H1 (cell line): Measurements from ENCODE around the gene FCAMR. TPM values are rescaled to one million over a fixed set of nuclear protein-coding genes. Genes with fewer than 3 reads are reported as not detected.

Source experiments
- CTCF ChIA-PET: fragments of 300-600 bp; sonication (Branson Sonifier 250); formaldehyde crosslinking; loops from one replicate; lab custom pipeline; 2021; ENCODE audit not compliant: partially characterized antibody; lab: Charles Lee
- POLR2A ChIA-PET: fragments of 300-600 bp; sonication (Branson Sonifier 250); formaldehyde crosslinking; loops from one replicate; lab custom pipeline; 2021; ENCODE audit warnings: inconsistent platforms; ENCODE audit not compliant: partially characterized antibody; lab: Charles Lee
- DNase-seq, 2 experiments: peaks; one replicate each; pipeline versions ENCODE4 v3.0.0 to v3.0.0-alpha.2; 2010 to 2022; ENCODE audit warnings: low spot score in 2 of 2, low read depth in 1 of 2, mixed read lengths in 1 of 2
- FAIRE-seq: peaks from 2 replicates; lab custom pipeline; 2011; peaks lifted over from hg19 to GRCh38; lab: Jason Lieb, UNC
- H2AFZ ChIP-seq: 2 replicates; pipeline ENCODE4 v1.8.1; 2012; ENCODE audit warnings: low read length, inconsistent platforms
- H2AK5ac ChIP-seq: 2 replicates; pipeline ENCODE4 v1.6.1; 2013; ENCODE audit warnings: low read depth, low read length
- H2BK120ac ChIP-seq: replicated peaks from 2 replicates; pipeline ENCODE3; 2013; ENCODE audit warnings: low read depth, low read length, inconsistent platforms
- H2BK12ac ChIP-seq: 2 replicates; pipeline ENCODE4 v1.6.1; 2013; ENCODE audit warnings: low read depth, low read length
- H2BK15ac ChIP-seq: 2 replicates; pipeline ENCODE4 v1.6.1; 2013; ENCODE audit warnings: low read length
- H2BK20ac ChIP-seq: 2 replicates; pipeline ENCODE4 v1.6.1; 2013; ENCODE audit warnings: low read length
- H2BK5ac ChIP-seq: 2 replicates; pipeline ENCODE4 v1.6.1; 2013; ENCODE audit warnings: low read depth, low read length
- H3K14ac ChIP-seq: 2 replicates; pipeline ENCODE4 v1.6.1; 2013; ENCODE audit warnings: inconsistent platforms; ENCODE audit not compliant: insufficient read length
- H3K18ac ChIP-seq: 2 replicates; pipeline ENCODE4 v1.6.1; 2013; ENCODE audit warnings: low read length; ENCODE audit errors: extremely low read depth
- H3K23ac ChIP-seq: 2 replicates; pipeline ENCODE4 v1.6.1; 2013; ENCODE audit warnings: inconsistent platforms; ENCODE audit not compliant: insufficient read length
- H3K23me2 ChIP-seq: 2 replicates; pipeline ENCODE4 v1.6.1; 2013; ENCODE audit warnings: low read depth, low read length
- H3K27ac ChIP-seq: 2 replicates; pipeline ENCODE4 v1.6.1; 2011; ENCODE audit warnings: low read depth, low read length, inconsistent platforms
- H3K27me3 ChIP-seq, 4 experiments: replicated peaks in 1 of 4; 1 replicate in 1 of 4; 2 replicates in 3 of 4; pipeline versions ENCODE4 v1.6.1 to v1.8.1; 2011 to 2013; ENCODE audit warnings: low read length in 3 of 4, mild to moderate bottlenecking in 3 of 4, inconsistent platforms in 2 of 4, mixed read lengths in 2 of 4, moderate library complexity in 1 of 4; ENCODE audit not compliant: control insufficient read depth in 3 of 4, insufficient read depth in 3 of 4; ENCODE audit errors: extremely low read depth in 1 of 4
- H3K36me3 ChIP-seq, 4 experiments: 2 replicates each; pipeline versions ENCODE4 v1.6.1 to v1.8.1; 2011 to 2013; ENCODE audit warnings: mild to moderate bottlenecking in 4 of 4, low read length in 3 of 4, moderate library complexity in 2 of 4, control low read depth in 1 of 4, inconsistent platforms in 1 of 4; ENCODE audit not compliant: insufficient read depth in 4 of 4, control insufficient read depth in 2 of 4
- H3K4ac ChIP-seq: replicated peaks from 2 replicates; pipeline ENCODE3; 2013; ENCODE audit warnings: low read length, low read depth, mixed read lengths, inconsistent platforms; ENCODE audit not compliant: insufficient read length
- H3K4me1 ChIP-seq, 4 experiments: replicated peaks in 1 of 4; 1 replicate in 1 of 4; 2 replicates in 3 of 4; pipeline versions ENCODE4 v1.6.1 to v1.8.1; 2011 to 2013; ENCODE audit warnings: low read length in 3 of 4, inconsistent platforms in 2 of 4, mixed read lengths in 1 of 4; ENCODE audit not compliant: insufficient read depth in 4 of 4, control insufficient read depth in 3 of 4
- H3K4me2 ChIP-seq, 2 experiments: 2 replicates each; pipeline versions ENCODE4 v1.6.1 to v1.8.1; 2011 to 2013; ENCODE audit warnings: low read depth in 2 of 2, low read length in 2 of 2, control low read depth in 1 of 2, inconsistent platforms in 1 of 2, mild to moderate bottlenecking in 1 of 2; ENCODE audit not compliant: insufficient read depth in 1 of 2
- H3K4me3 ChIP-seq, 4 experiments: fragments of 200-600, 300-600 bp in 1 of 4; sonication (generic), shearing (Covaris generic), sonication (Bioruptor Twin) in 1 of 4; 2 replicates each; pipeline versions ENCODE4 v1.5.1 to v1.8.1; 2011 to 2016; ENCODE audit warnings: low read length in 4 of 4, low read depth in 3 of 4, control low read depth in 2 of 4, inconsistent platforms in 2 of 4, mild to moderate bottlenecking in 2 of 4, mixed read lengths in 1 of 4, moderate library complexity in 1 of 4; ENCODE audit not compliant: insufficient read depth in 2 of 4; ENCODE audit errors: extremely low read depth in 1 of 4
- H3K56ac ChIP-seq: replicated peaks from 2 replicates; pipeline ENCODE3; 2013; ENCODE audit warnings: low read depth, mild to moderate bottlenecking, mixed read lengths, low read length, inconsistent platforms; ENCODE audit not compliant: insufficient read length
- H3K79me1 ChIP-seq: 2 replicates; pipeline ENCODE4 v1.6.1; 2013; ENCODE audit warnings: low read depth, low read length, control low read depth
- H3K79me2 ChIP-seq, 2 experiments: 2 replicates each; pipeline versions ENCODE4 v1.6.1 to v1.8.1; 2012 to 2013; ENCODE audit warnings: low read length in 2 of 2, mild to moderate bottlenecking in 2 of 2, inconsistent platforms in 1 of 2; ENCODE audit not compliant: insufficient read depth in 2 of 2, control insufficient read depth in 1 of 2
- H3K9ac ChIP-seq, 4 experiments: replicated peaks in 1 of 4; 1 replicate in 1 of 4; 2 replicates in 3 of 4; pipeline versions ENCODE4 v1.6.1 to v1.8.1; 2011 to 2013; ENCODE audit warnings: low read depth in 3 of 4, low read length in 3 of 4, control low read depth in 2 of 4, mild to moderate bottlenecking in 2 of 4, moderate library complexity in 2 of 4, inconsistent platforms in 1 of 4; ENCODE audit errors: extremely low read depth in 1 of 4
- H3K9me3 ChIP-seq, 2 experiments: 2 replicates each; pipeline versions ENCODE4 v1.6.1 to v1.8.1; 2012 to 2013; ENCODE audit warnings: mild to moderate bottlenecking in 2 of 2, moderate library complexity in 2 of 2, control low read depth in 1 of 2, inconsistent platforms in 1 of 2, low read depth in 1 of 2, low read length in 1 of 2, mixed read lengths in 1 of 2; ENCODE audit not compliant: insufficient read depth in 2 of 2
- H4K20me1 ChIP-seq, 2 experiments: replicated peaks in 1 of 2; 2 replicates each; pipeline versions ENCODE3 to v1.8.1; 2011 to 2013; ENCODE audit warnings: inconsistent platforms in 2 of 2, low read length in 2 of 2, mild to moderate bottlenecking in 1 of 2; ENCODE audit not compliant: insufficient read depth in 2 of 2, control insufficient read depth in 1 of 2
- H4K5ac ChIP-seq: 2 replicates; pipeline ENCODE4 v1.6.1; 2013; ENCODE audit warnings: low read length, low read depth, mixed read lengths, inconsistent platforms; ENCODE audit not compliant: insufficient read length
- H4K8ac ChIP-seq: 2 replicates; pipeline ENCODE4 v1.8.0; 2013; ENCODE audit warnings: mild to moderate bottlenecking, moderate library complexity, low read length, inconsistent platforms; ENCODE audit not compliant: insufficient read depth; ENCODE audit errors: extremely low read depth
- H4K91ac ChIP-seq: replicated peaks from 2 replicates; pipeline ENCODE3; 2013; ENCODE audit warnings: low read length, mixed read lengths, inconsistent platforms; ENCODE audit not compliant: insufficient read length
- ASH2L ChIP-seq: fragments of 200-600, 300-600 bp; sonication (generic); IDR thresholded peaks from one replicate; pipeline ENCODE4 v1.7.1; 2017; ENCODE audit warnings: low read length
- CREB1 ChIP-seq: IDR thresholded peaks from 2 replicates; pipeline ENCODE4 v1.6.1; 2012; ENCODE audit warnings: inconsistent platforms
- E2F6 ChIP-seq: IDR thresholded peaks from 2 replicates; pipeline ENCODE4 v1.6.1; 2012; ENCODE audit warnings: inconsistent platforms
- KDM1A ChIP-seq: fragments of 200-600, 300-600 bp; sonication (generic); IDR thresholded peaks from 2 replicates; pipeline ENCODE4 v1.7.1; 2016; ENCODE audit warnings: mild to moderate bottlenecking, low read length, borderline replicate concordance
- KDM4A ChIP-seq: IDR thresholded peaks from one replicate; pipeline ENCODE4 v1.7.1; 2012; ENCODE audit warnings: low read depth, mild to moderate bottlenecking, moderate library complexity, low read length, inconsistent platforms; ENCODE audit not compliant: severe bottlenecking
- POU5F1 ChIP-seq: IDR thresholded peaks from 2 replicates; pipeline ENCODE4 v1.6.1; 2011; ENCODE audit warnings: low read depth, mild to moderate bottlenecking, low read length, moderate library complexity
- RBBP5 ChIP-seq: IDR thresholded peaks from 2 replicates; pipeline ENCODE4 v1.7.1; 2012; ENCODE audit warnings: low read depth, mild to moderate bottlenecking, inconsistent platforms, low read length, moderate library complexity, borderline replicate concordance
- SP4 ChIP-seq: IDR thresholded peaks from 2 replicates; pipeline ENCODE4 v1.6.1; 2012; ENCODE audit warnings: low read length, inconsistent platforms
- SUZ12 ChIP-seq: fragments of 200-600 bp; sonication (generic); IDR thresholded peaks from 2 replicates; pipeline ENCODE4 v1.6.1; 2012; ENCODE audit warnings: mild to moderate bottlenecking, inconsistent platforms, low read length, moderate library complexity, mixed read lengths
- TAF1 ChIP-seq: IDR thresholded peaks from 2 replicates; pipeline ENCODE4 v1.6.1; 2011; ENCODE audit warnings: mild to moderate bottlenecking, low read depth, low read length
- WGBS, 2 experiments: shearing (Covaris generic) in 1 of 2; methylation state at CpG; one replicate each; pipeline versions ENCODE4 v1.1.6 to v1.1.7; 2013 to 2015; ENCODE audit warnings: low lambda C conversion rate in 2 of 2, mixed read lengths in 2 of 2, inconsistent platforms in 1 of 2, low coverage in 1 of 2, missing lambda C conversion rate in 1 of 2; ENCODE audit not compliant: insufficient replicate concordance in 2 of 2, insufficient coverage in 1 of 2, insufficient read length in 1 of 2; ENCODE audit errors: extremely low coverage in 1 of 2, missing lambda C conversion rate in 1 of 2; 5-methylcytosine and 5-hydroxymethylcytosine counted together
- polyA plus RNA-seq, 7 experiments: library from polyadenylated mRNA; depleted of rRNA in 3 of 7; stranded (reverse) in 5 of 7; unstranded in 2 of 7; fragments of >200 nt in 5 of 7; fragments of 200-250 nt in 2 of 7; gene quantifications; 1 replicate in 5 of 7; 2 replicates in 1 of 7; 4 replicates in 1 of 7; pipeline versions ENCODE4 v1.2.1 to v1.2.3, GENCODE V29; 2011 to 2013; ENCODE audit warnings: missing spikeins in 2 of 7, mixed read lengths in 2 of 7
- total RNA-seq: library from RNA; stranded (reverse); fragmentation: NEBNext Ultra II Directional; extraction: Animal tissue kit (Norgen Biotek cat#: 25700); gene quantifications from 2 replicates; pipeline ENCODE4 v1.2.1, GENCODE V29; 2021

The FCAMR gene
- total and polyA plus RNA-seq, 2 of the 8 experiments (the other 6 are each of a cell fraction or from before 2014, with no cell fraction given): not detected

GRCh38 chr1:206909161-206909882 lies 60.9 kb downstream of the FCAMR start:
- Histone ChIP-seq H4K20me1 (no peaks in the 10 kb centered on the region), H3K79me1 (no peaks in the 10 kb centered on the region), H3K23ac (no peak overlapping the region), H4K8ac (no peak overlapping the region), H2BK15ac (peak overlapping the region; percentile 18; the same call in 1 of the 2 replicates), H3K14ac (no peak overlapping the region), H3K9me3 (no peaks in the 10 kb centered on the region), H3K4me1 (peaks cover 0 to 7% (median 3%) of the 10 kb centered on the region in 4 experiments; a peak in 4 of 7 replicates), H2BK5ac (no peak overlapping the region), H3K36me3 (no peaks in the 10 kb centered on the region), H3K4me2 (peak overlapping the region; percentile 87 to 91), H3K27me3 (peaks cover 9 to 34% (median 29%) of the 10 kb centered on the region in 4 experiments), H3K56ac (no peak overlapping the region), H3K4ac (no peak overlapping the region)
- CTCF ChIA-PET: interaction anchor here (0.9 to 6.5 kb wide), 42 partner anchors 9 to 251 kb away, joined by 3 to 63 read pairs (median 6); partner anchors contain the start of genes FCMR, IL19, IL20 and IL24
- peak in 1 of 2 experiments; percentile 84 for DNase-seq
- no peak for FAIRE-seq
- POLR2A ChIA-PET: interaction anchor here (0.6 to 1.7 kb wide), 4 partner anchors 10 to 507 kb away, joined by 3 to 4 read pairs (median 3); partner anchors contain the start of gene DYRK3
- 3% methylated on average over 46 of the region's 69 CpGs; no CpG with 5 or more reads in 1 of the 2 experiments for WGBS, 2 experiments
- TF ChIP-seq TAF1: peak; percentile 49; the same call in 1 of the 2 replicates
- 0 out of 2 replicates have a peak, but pooled peaks have one; percentile 42 for TF ChIP-seq SUZ12
- TF ChIP-seq KDM1A: no peak
- no peak for TF ChIP-seq POU5F1
- peak; percentile 56 for TF ChIP-seq E2F6
- TF ChIP-seq KDM4A: peak; percentile 99
- peak; percentile 81 for TF ChIP-seq ASH2L
- TF ChIP-seq SP4: no peak
- TF ChIP-seq RBBP5: peak; percentile 29; the same call in 1 of the 2 replicates
- 0 out of 2 replicates have a peak, but pooled peaks have one; percentile 6 for TF ChIP-seq CREB1
- TF ChIP-seq, all 59 proteins: peak for 7
- Histone ChIP-seq H3K9ac (peak overlapping the region in 2 of 4 experiments; percentile 7 to 75; a peak in 1 of 7 replicates), H3K18ac (peak overlapping the region; percentile 13; the same call in 1 of the 2 replicates), H2BK120ac (no peak overlapping the region), H3K27ac (no peak overlapping the region), H2BK20ac (no peak overlapping the region), H4K5ac (no peak overlapping the region), H2AFZ (peak overlapping the region; percentile 98), H2AK5ac (no peak overlapping the region), H3K79me2 (no peaks in the 10 kb centered on the region), H4K91ac (no peak overlapping the region), H2BK12ac (peak overlapping the region; percentile 11; the same call in 1 of the 2 replicates), H3K23me2 (peaks cover 8% of the 10 kb centered on the region; the same call in 1 of the 2 replicates), H3K4me3 (peak overlapping the region; percentile 36 to 70 (median 60))
